HS-5 (cell line): ENCODE measurements around the gene ANKRD18B.
"Not testable (repeated sequence)": the region's sequence is repeated elsewhere in the genome, so short reads cannot be mapped to it uniquely, and the experiment has no call there.

Experiments used
- DNase-seq: peaks from one replicate; pipeline ENCODE4 v3.0.0-alpha.2; 2012; ENCODE audit warnings: low read depth

The ANKRD18B gene

DNA sequence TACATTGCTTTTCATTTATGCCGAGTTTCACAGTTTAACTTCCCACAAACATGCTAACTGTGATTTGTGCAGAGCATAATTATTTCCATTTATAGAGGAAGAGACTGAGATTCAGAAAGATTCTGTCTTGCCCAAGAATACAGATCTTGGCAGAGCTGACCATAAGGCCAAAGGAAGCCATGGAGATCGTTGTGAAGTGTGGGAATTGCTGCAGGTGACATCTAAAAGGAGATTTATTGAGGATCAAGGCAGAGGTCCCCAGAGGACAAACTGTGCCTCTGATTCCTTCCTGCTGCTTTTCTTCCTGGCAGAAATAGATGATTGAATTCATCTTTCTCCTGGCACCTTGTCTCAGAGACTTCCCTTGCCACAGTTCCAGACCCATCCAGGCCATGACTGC is 88.4 kb downstream of the ANKRD18B start:
- not testable (repeated sequence) for DNase-seq

DNA sequence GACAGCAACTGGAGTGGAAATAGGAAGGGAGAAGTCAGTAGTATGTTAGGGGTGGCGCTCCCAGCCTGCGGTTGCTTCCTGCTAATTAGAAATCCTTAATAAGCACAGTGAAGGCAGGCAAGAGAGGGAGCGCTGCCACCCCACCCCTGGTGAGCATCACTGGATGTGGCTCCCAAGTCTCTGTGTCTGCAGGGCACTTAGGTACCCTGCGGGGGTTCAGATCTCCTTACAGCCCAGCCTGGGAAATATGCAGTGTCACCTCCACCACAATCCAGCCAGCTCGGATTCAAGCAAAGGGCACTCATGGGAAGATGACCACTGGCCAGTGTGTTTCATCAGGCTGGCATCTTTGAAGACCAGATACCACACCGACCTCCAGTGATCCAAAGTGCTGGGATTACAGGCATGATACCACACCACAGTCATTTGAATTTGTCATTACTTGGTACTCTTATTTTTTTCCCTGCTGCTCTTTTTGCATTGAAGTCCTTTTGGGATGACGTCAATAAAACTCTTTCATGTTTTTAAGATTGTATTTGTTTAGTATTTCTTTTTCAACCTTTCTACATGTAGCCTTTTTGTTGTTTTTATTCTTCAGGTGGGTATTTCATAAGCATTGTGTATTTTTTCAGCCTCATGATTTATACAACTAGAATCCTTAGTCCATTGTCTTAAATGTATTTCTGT is 90.1 kb downstream of the ANKRD18B start:
- DNase-seq, result no peak

- DNase-seq, result not testable (repeated sequence)
Measured at GRCh38 chr9:33618370-33618769, 94.3 kb downstream of the ANKRD18B start.

DNA sequence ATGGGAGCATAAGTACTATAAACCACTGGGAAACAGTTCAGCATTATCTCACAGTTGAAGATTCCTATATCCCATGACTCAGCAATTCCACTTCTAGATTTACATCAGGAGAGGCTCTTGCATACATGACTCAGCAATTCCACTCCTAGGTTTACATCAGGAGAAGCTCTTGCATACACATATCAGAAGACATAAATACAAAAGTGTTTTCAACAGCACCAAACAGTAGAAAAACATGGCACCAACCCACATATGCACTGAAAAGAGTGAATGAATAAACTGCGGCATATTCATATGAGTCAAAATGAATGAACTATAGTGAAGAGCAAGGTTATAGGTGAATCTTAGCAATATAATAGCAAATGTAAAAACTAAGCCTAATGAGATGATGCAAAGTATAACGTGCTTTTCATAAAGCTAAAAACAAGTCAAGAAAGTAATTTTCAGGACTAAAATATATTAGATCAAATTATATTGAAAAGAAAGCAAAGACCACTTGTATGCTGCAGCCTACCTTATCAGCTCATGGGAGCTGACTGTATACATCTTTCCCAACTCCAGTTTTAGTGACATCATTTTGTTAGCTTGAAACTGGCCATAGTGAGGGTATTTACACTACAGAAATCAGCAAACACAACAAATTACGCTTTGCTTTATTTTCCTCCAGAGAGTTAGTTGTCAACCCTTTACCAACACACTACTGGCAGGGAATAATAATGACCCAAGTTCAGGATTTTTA is 95.8 kb downstream of the ANKRD18B start:
- peak; percentile 45 for DNase-seq

DNA sequence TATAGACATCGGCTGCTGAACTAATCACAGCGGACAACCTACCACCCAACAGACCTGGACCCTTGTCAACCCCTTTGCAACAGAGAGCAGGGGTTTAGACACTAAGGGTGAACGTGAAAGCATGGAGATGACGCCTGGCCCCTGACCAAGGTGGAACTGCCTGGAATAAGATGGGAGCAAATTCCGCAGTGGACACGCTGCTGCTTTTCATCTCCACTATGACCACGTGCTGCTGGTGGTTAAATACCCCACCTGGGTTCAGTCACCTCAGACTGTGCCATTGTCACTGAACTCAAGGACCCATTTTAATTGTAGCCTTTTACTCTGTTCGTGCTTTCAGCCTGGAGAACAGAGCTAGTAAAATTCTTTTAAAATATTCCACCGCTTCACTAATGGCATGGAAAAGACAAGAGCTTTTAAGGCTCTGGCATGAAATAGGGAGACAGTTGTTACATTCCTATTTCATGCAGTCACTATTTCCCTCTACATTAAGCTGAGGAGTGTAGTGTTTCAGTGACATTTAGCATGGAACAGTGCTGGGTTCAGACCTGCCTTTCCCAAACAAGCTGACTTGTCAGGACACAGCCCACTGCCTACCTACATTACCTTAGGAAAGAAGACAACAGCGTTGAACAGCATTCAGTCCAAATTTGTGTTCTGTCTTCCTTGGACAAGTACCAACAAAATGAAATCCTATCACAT is 96.8 kb downstream of the ANKRD18B start:
- DNase-seq, result no peak
